HFFc6 (cell line): ENCODE data around the gene PWWP2B. TPM values are rescaled to one million over a fixed set of nuclear protein-coding genes. Genes with fewer than 3 reads are reported as not detected.
"Not testable (repeated sequence)": the region's sequence is repeated elsewhere in the genome, so short reads cannot be mapped to it uniquely, and the experiment has no call there.

Source experiments
- DNase-seq: peaks from one replicate; pipeline ENCODE4 v3.0.0-alpha.2; 2018
- H3K27ac Mint-ChIP-seq: 2 replicates; pipeline ENCODE4 v1.8.0; 2020; ENCODE audit warnings: mild to moderate bottlenecking, mixed read lengths
- H3K27me3 Mint-ChIP-seq: 2 replicates; pipeline ENCODE4 v1.8.0; 2021; ENCODE audit warnings: mild to moderate bottlenecking, moderate library complexity, mixed read lengths; ENCODE audit not compliant: insufficient read depth
- H3K36me3 Mint-ChIP-seq: 2 replicates; pipeline ENCODE4 v1.8.0; 2021; ENCODE audit warnings: low read depth, mixed read lengths
- H3K4me1 Mint-ChIP-seq: 2 replicates; pipeline ENCODE4 v1.8.0; 2020; ENCODE audit warnings: low read depth, mixed read lengths
- H3K4me3 Mint-ChIP-seq: 2 replicates; pipeline ENCODE4 v1.8.0; 2020; ENCODE audit warnings: mild to moderate bottlenecking, moderate library complexity, mixed read lengths
- H3K9me3 Mint-ChIP-seq: 2 replicates; pipeline ENCODE4 v1.8.0; 2020; ENCODE audit warnings: mild to moderate bottlenecking, mixed read lengths
- total RNA-seq, 6 experiments: library from RNA; stranded (reverse); fragmentation: NEBNext Ultra II Directional; extraction: Animal tissue kit (Norgen Biotek cat#: 25700); gene quantifications; 2 replicates in 1 of 6; 3 replicates in 5 of 6; pipeline ENCODE4 v1.2.3, GENCODE V29; 2021
- TF ChIP-seq, protein P1 (sequence below): fragments of 200-600 bp; sonication (generic); IDR thresholded peaks from 2 replicates; pipeline ENCODE4 v1.5.0; 2021; ENCODE audit warnings: antibody characterized with exemption, mild to moderate bottlenecking

PWWP2B gene
- total RNA-seq, 6 experiments from 2014 or later = 4.1 to 6.3 (median 4.7) TPM

DNA sequence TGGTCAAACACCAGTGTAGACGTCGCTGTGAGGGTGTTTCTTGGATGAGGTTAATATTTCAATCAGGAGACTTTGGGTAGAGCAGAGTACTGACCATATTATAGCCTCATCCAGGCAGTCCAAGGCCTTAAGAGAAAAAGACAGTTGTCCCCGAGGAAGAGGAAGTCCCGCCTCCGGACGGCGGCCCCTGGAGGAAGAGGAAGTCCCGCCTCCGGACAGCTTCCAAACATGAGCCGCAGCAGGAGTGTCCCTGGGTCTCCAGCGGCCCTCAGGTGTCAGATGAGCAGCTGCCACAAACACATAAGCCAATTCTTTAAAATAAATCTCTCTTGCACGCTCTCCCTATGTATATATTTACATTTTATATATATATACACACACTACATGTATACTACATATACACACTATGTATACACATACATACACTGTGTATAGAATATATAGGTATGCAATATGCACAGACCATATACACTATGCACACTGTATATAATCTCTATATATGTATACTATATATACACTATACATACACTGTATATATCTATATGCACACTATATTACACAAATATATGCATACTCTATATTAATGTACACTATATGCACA is 37.5 kb downstream of the PWWP2B start:
- H3K9me3 Mint-ChIP-seq = no peaks in the 10 kb centered on the region
- H3K27me3 Mint-ChIP-seq = no peaks in the 10 kb centered on the region; the same call in 1 of the 2 replicates
- TF ChIP-seq, protein P1, sequence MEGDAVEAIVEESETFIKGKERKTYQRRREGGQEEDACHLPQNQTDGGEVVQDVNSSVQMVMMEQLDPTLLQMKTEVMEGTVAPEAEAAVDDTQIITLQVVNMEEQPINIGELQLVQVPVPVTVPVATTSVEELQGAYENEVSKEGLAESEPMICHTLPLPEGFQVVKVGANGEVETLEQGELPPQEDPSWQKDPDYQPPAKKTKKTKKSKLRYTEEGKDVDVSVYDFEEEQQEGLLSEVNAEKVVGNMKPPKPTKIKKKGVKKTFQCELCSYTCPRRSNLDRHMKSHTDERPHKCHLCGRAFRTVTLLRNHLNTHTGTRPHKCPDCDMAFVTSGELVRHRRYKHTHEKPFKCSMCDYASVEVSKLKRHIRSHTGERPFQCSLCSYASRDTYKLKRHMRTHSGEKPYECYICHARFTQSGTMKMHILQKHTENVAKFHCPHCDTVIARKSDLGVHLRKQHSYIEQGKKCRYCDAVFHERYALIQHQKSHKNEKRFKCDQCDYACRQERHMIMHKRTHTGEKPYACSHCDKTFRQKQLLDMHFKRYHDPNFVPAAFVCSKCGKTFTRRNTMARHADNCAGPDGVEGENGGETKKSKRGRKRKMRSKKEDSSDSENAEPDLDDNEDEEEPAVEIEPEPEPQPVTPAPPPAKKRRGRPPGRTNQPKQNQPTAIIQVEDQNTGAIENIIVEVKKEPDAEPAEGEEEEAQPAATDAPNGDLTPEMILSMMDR = no peak
- H3K4me3 Mint-ChIP-seq = no peak overlapping the region
- H3K4me1 Mint-ChIP-seq = no peaks in the 10 kb centered on the region
- H3K36me3 Mint-ChIP-seq = no peaks in the 10 kb centered on the region
- no peak for DNase-seq
- H3K27ac Mint-ChIP-seq = no peak overlapping the region

DNA sequence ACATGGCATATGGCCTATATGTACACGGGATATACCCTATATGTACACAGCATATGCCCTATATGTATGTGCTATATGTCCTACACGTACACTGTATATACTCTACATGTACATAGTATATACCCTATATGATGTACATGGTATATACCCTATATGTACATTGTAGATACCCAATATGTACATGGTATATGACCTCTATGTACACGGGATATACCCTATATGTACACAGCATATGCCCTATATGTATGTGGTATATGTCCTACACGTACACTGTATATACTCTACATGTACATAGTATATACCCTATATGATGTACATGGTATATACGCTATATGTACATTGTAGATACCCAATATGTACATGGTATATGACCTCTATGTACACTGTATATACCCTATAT is 38.3 kb downstream of the PWWP2B start:
- H3K27me3 Mint-ChIP-seq, H3K4me1 Mint-ChIP-seq, H3K4me3 Mint-ChIP-seq, DNase-seq, H3K27ac Mint-ChIP-seq, H3K9me3 Mint-ChIP-seq, H3K36me3 Mint-ChIP-seq: not testable (repeated sequence)

DNA sequence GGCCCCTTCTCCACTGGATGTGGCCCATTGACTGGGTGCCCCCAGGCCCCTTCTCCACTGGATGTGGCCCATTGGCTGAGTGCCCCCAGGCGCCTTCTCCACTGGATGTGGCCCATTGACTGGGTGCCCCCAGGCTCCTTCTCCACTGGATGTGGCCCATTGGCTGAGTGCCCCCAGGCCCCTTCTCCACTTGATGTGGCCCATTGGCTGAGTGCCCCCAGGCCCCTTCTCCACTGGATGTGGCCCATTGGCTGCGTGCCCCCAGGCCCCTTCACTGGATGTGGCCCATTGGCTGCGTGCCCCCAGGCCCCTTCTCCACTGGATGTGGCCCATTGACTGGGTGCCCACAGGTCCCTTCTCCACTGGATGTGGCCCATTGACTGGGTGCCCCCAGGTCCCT is 39.1 kb downstream of the PWWP2B start:
- H3K36me3 Mint-ChIP-seq, DNase-seq, H3K4me1 Mint-ChIP-seq, H3K27me3 Mint-ChIP-seq, H3K9me3 Mint-ChIP-seq, H3K27ac Mint-ChIP-seq, H3K4me3 Mint-ChIP-seq: not testable (repeated sequence)

DNA sequence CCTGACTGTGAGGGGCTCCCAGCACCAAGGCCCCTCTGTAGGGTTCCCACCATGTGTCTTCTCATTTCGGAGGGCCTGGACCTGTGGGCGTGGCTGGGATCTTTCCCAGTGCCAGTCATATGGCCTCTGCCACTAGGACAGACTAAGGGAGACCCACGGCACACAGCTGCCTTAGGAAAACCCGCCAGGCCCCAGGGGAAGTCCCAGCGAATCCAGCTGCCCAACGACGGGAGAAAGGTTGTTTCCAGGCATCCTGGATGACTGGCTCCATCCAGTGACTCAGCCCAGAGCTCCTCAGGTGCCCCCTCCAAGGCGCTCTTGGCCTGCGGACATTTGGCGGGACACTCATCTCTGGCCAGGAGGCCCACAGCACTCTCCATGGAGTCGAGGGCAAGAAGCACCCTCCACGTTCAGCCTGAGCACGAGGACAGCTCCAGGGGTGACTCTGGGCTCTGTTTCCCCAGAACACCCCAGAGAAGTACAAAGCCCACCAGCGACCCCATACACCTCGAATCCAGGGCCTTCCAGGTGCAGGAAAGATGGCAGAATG is 39.9 kb downstream of the PWWP2B start:
- no peaks in the 10 kb centered on the region for H3K4me1 Mint-ChIP-seq
- TF ChIP-seq, protein P1 = no peak
- H3K27ac Mint-ChIP-seq = no peak overlapping the region
- H3K36me3 Mint-ChIP-seq = peaks cover 2% of the 10 kb centered on the region; the same call in 1 of the 2 replicates
- no peak for DNase-seq
- peaks cover 4% of the 10 kb centered on the region; the same call in 1 of the 2 replicates for H3K9me3 Mint-ChIP-seq
- no peak overlapping the region for H3K4me3 Mint-ChIP-seq
- H3K27me3 Mint-ChIP-seq = no peaks in the 10 kb centered on the region

DNA sequence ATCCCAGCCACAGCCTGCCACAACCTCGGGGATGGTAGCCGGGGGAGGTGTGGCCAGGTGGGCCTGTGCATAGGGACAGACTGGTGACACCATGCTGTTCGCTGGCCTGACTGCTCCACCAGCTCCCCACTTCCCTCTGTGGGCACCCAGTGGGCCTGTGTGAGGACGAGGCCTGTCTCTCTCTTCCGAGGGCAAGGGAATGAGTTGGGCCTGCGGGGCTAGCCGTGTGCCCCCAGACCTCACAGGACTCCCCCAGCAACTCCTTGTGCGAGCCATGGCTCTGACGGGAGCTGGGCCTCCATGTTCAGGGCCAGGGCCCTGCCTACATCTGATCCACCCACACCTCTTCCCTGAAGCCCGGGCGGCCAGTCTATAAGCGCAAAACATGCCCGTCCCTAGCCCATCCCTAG is 40.5 kb downstream of the PWWP2B start:
- no peak for DNase-seq
- Mint-ChIP-seq H3K27me3 (no peaks in the 10 kb centered on the region), H3K27ac (no peak overlapping the region), H3K9me3 (peaks cover 7% of the 10 kb centered on the region; the same call in 1 of the 2 replicates), H3K36me3 (peaks cover 4% of the 10 kb centered on the region; the same call in 1 of the 2 replicates), H3K4me3 (no peak overlapping the region), H3K4me1 (no peaks in the 10 kb centered on the region)
- TF ChIP-seq, protein P1 = no peak

DNA sequence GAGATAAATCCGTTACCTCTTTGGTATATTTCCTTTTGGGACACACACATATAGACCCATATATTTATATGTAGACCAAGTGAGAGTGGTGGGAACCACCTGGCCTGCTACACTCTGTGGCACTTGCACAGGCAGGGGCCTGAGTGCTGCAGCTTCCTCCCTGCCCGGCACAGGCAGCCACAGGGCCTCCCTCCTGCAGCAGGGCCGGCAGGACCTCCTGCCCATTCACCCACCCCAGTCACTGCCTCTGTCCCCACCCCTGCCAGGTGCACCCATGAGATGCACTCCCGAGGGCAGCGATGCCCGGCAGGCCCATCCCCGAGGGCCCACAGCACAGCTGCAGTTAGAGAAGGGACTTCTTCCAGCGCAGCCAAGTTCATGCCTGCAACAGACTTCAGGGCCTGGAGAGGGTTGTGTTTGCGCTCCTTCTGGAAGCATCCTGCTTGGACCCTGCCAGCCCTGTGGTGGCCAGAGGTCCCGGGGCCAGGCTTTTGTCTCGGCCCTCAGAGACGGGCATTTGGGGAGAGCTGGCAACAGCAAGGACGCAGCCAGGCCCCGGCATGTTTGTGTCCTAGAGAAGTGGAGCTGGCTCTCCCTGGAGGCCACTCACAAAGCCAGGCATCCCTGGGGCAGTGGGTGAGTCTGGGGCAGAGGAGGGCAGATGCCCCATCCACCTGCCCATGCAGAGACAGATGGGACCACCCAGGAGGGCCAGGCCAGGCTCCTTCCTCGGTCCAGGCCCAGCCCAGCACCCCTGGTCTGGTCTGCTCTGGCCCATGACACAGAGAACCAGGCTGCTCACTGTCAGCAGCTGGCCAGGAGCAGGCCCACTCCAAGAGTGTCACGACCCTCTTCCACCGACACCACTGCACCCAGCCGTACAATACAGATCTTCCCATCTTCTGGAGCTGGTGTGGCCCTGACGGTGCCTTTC is 41.4 kb downstream of the PWWP2B start:
- Mint-ChIP-seq H3K9me3 (peaks cover 7% of the 10 kb centered on the region; the same call in 1 of the 2 replicates), H3K4me1 (no peaks in the 10 kb centered on the region), H3K27ac (no peak overlapping the region), H3K4me3 (no peak overlapping the region), H3K27me3 (no peaks in the 10 kb centered on the region), H3K36me3 (peaks cover 4% of the 10 kb centered on the region; the same call in 1 of the 2 replicates)
- no peak for DNase-seq
- TF ChIP-seq, protein P1 = no peak
